Activated T-cell treated with anti-CD3 and anti-CD28 coated beads, Interleukin-2, amount 50 U/mL, for 4 hours (primary cell): ENCODE measurements around the gene IRGM. TPM values are rescaled to one million over a fixed set of nuclear protein-coding genes. Genes with fewer than 3 reads are reported as not detected.
"Not testable (repeated sequence)": the region's sequence is repeated elsewhere in the genome, so short reads cannot be mapped to it uniquely, and the experiment has no call there.

Experiments used
- ATAC-seq, 2 donors: fragments of 200-7000 bp; cut with Tn5 transposase; one replicate each; pipeline ENCODE4 v1.10.0; 2021
- DNase-seq: peaks from one replicate; pipeline ENCODE4 v3.0.0-alpha.2; 2020
- H3K27me3 Mint-ChIP-seq: one replicate; pipeline ENCODE4 v1.8.0; 2021; ENCODE audit warnings: low read depth, mixed read lengths
- H3K36me3 Mint-ChIP-seq: one replicate; pipeline ENCODE4 v1.8.0; 2022; ENCODE audit warnings: mixed read lengths; ENCODE audit not compliant: insufficient read depth
- H3K4me1 Mint-ChIP-seq: one replicate; pipeline ENCODE4 v1.8.0; 2021; ENCODE audit warnings: low read depth, mixed read lengths
- H3K4me3 Mint-ChIP-seq: one replicate; pipeline ENCODE4 v1.8.0; 2021; ENCODE audit warnings: mild to moderate bottlenecking, moderate library complexity, mixed read lengths
- H3K9me3 Mint-ChIP-seq: one replicate; pipeline ENCODE4 v1.8.0; 2021; ENCODE audit warnings: mixed read lengths
- total RNA-seq, 3 donors: library from RNA; stranded (reverse); gene quantifications; one replicate each; pipeline ENCODE4 v1.2.1, GENCODE V29; 2021

The IRGM gene
- total RNA-seq, 3 donors from 2014 or later = 0.60 to 1.1 (median 1.1) TPM

DNA sequence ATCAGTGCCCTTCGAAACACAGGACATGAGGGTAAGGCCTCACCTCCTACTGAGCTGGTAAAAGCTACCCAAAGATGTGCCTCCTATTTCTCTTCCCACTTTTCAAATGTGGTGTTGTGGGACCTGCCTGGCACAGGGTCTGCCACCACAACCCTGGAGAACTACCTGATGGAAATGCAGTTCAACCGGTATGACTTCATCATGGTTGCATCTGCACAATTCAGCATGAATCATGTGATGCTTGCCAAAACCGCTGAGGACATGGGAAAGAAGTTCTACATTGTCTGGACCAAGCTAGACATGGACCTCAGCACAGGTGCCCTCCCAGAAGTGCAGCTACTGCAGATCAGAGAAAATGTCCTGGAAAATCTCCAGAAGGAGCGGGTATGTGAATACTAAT lies 1.9 kb downstream of the IRGM start:
- H3K4me1 Mint-ChIP-seq = peaks cover 22% of the 10 kb centered on the region
- H3K27me3 Mint-ChIP-seq = no peaks in the 10 kb centered on the region
- no peaks in the 10 kb centered on the region for H3K9me3 Mint-ChIP-seq
- ATAC-seq = no peak
- DNase-seq = no peak
- H3K4me3 Mint-ChIP-seq = no peak overlapping the region
- H3K36me3 Mint-ChIP-seq = no peaks in the 10 kb centered on the region

DNA sequence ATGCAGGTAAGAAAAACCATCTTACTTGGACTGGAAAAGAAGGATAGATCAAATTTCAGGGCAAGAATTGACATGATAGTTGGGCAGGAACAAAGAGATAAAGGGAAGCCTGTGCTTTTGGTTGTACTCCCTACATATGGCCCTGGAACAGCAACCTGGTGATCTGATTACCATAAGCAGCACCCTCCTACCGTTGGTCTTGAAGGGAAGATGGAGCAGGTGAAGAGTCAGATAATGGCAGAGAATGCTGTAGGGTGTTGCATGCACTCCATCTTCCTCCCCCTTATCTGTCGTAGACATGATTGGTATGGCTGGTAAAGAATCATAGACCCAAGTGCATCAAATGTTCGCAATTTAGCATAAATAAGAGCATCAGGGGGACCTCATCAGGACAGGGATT lies 4.7 kb downstream of the IRGM start:
- Mint-ChIP-seq H3K4me3 (no peak overlapping the region), H3K27me3 (no peaks in the 10 kb centered on the region), H3K9me3 (no peaks in the 10 kb centered on the region), H3K4me1 (peaks cover 25% of the 10 kb centered on the region), H3K36me3 (peaks cover 1% of the 10 kb centered on the region)
- DNase-seq (no peak), ATAC-seq (no peak)

DNA sequence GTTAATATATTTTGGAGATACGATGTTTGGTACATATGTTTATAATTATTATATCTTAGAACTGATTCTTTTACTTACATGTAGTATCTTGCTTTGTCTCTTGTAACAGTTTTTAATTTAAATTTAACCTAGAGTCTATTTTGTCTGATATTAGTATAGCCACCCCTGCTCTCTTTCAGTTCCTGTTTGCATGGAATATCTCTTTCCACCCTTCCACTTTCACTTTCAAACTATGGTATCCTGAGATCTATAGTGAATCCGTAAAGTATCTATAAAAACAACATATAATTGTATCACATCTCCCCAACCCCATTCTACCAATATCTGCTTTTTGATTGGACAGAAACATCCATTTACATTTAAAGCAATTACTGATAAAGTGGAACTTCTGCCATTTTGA lies 7.2 kb downstream of the IRGM start:
- Mint-ChIP-seq H3K9me3 (no peaks in the 10 kb centered on the region), H3K27me3 (no peaks in the 10 kb centered on the region), H3K4me1 (peaks cover 9% of the 10 kb centered on the region), H3K4me3 (peak overlapping the region; percentile 60), H3K36me3 (peaks cover 1% of the 10 kb centered on the region)
- no peak for ATAC-seq
- no peak for DNase-seq

DNA sequence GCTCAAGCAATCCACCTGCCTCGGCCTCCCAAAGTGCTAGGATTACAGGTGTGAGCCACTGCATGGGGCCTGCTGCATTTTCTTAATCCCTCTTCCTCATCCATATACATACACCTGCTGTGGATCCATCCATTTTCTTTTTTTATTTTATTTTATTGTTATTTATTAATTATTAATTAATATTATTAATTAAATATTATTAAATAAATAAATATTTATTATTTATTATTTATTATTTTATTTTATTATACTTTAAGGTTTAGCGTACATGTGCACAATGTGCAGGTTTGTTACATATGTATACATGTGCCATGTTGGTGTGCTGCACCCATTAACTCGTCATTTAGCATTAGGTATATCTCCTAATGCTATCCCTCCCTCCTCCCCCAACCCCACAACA lies 10.4 kb downstream of the IRGM start:
- not testable (repeated sequence) for H3K36me3 Mint-ChIP-seq, H3K9me3 Mint-ChIP-seq, H3K4me3 Mint-ChIP-seq, DNase-seq, H3K27me3 Mint-ChIP-seq, H3K4me1 Mint-ChIP-seq, ATAC-seq

DNA sequence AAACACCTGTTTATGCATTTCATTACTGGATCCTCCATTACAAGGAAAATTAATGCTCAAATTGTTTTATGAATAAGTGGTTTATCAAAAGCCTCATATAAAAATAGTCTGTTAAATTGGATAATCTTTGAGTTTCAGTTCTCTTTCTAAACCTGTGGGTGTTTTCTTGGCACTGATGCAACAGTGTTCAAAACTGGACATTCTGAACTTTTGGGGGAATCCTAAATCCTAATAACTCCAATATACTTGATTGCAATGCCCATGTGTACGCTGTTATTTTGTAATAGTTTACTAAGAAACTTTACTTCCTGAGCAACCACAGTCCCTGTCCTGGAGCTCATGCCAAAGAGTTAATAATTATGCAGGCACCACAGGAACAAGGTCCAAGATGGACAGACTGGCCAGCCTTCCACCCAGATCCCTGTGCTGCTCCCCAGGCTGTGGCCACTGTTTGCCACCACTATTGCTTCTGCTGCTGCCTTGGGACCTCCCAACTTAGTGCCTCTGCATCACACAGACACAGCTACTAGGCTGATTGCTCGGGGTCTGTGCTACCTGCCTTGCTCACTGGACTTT lies 14.0 kb downstream of the IRGM start:
- H3K36me3 Mint-ChIP-seq = peaks cover 9% of the 10 kb centered on the region

DNA sequence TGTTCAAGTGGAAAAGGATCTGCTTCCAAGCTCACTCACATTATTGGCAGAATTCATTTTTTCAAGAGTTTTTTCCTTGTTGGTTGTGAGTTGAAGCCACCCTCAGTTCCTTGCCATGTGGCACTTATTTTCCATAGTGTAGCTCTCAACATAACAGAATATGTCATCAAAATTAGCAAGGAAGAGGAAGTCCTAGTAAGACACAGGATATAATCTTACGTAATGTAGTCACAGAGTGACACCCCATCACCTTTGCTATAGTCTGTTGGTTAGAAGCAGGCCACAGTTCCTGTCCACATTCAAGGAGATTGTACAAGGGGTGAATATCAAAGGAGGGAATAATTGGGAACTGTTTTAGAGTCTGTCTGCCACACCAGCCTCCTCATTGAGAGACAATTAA lies 15.7 kb downstream of the IRGM start:
- Mint-ChIP-seq H3K27me3 (peaks cover 7% of the 10 kb centered on the region), H3K4me3 (no peak overlapping the region), H3K4me1 (no peaks in the 10 kb centered on the region), H3K36me3 (peaks cover 9% of the 10 kb centered on the region), H3K9me3 (peaks cover 32% of the 10 kb centered on the region)
- DNase-seq (no peak), ATAC-seq (no peak)

More for the DNA sequence above, 14.0 kb downstream of the IRGM start:
- peaks cover 27% of the 10 kb centered on the region for H3K9me3 Mint-ChIP-seq
- DNase-seq = no peak
- peaks cover 7% of the 10 kb centered on the region for H3K27me3 Mint-ChIP-seq
- H3K4me1 Mint-ChIP-seq = no peaks in the 10 kb centered on the region
- no peak overlapping the region for H3K4me3 Mint-ChIP-seq
- ATAC-seq = no peak

DNA sequence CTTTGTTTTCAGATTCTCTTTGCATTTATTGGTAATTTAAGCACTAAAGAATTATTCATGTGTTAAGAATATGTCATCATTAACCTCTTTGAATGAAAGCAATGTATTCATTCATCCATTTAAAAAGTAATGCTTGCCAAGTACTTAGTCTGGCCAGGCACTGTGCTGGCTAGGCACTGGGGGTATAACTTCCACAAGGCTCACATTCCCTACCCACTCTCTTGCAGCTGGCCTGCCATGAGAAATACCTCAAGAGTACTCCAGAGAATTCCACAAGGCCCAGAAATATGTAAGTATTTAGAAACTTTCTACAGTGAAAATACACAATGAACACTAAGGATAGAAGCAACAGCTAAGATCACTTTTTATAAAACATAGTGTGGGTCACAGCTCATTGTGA lies 33.0 kb downstream of the IRGM start:
- H3K36me3 Mint-ChIP-seq = peaks cover 7% of the 10 kb centered on the region
- H3K27me3 Mint-ChIP-seq = no peaks in the 10 kb centered on the region
- no peak for DNase-seq
- no peak for ATAC-seq
- H3K4me1 Mint-ChIP-seq = no peaks in the 10 kb centered on the region
- H3K9me3 Mint-ChIP-seq = peaks cover 36% of the 10 kb centered on the region
- H3K4me3 Mint-ChIP-seq = no peak overlapping the region

DNA sequence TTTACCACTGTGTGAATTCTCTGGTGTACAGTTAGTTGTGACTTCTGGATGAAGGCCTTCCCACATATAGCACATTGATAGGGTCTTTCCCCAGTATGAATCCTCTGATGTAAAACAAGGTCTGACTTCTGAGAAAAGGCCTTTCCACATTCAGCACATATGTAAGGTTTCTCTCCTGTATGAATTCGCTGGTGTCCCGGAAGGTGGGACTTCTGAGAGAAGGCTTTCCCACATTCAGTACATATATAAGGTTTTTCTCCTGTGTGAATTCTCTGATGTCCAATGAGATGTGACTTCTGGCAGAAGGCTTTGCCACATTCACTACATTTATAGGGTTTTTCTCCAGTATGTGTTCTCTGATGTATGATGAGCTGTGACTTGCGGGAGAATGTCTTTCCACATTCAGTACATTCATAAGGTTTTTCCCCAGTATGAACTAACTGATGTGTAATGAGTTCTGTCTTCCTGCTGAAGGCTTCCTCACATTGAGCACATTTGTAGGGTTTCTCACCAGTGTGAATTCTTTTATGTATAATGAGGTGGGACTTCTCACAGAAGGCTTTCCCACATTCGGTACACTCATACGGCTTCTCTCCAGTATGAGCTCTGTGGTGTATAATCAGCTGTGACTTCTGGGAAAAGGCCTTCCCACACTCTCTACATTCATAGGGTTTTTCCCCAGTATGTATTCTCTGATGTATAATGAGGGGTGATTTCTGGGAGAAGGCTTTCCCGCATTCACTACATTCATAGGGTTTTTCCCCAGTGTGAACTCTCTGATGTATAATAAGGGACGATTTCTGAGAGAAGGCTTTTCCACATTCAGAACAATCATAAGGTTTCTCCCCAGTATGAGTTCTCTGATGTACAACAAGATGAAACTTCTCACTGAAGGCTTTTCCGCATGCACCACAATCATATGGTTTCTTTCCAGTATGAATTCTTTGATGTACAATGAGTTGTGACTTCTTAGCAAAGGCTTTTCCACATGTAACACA lies 49.4 kb downstream of the IRGM start:
- peaks cover 85% of the 10 kb centered on the region for H3K9me3 Mint-ChIP-seq
- H3K4me3 Mint-ChIP-seq = no peak overlapping the region
- H3K4me1 Mint-ChIP-seq = no peaks in the 10 kb centered on the region
- H3K36me3 Mint-ChIP-seq = peaks cover 35% of the 10 kb centered on the region
- DNase-seq (no peak), ATAC-seq (no peak)
- H3K27me3 Mint-ChIP-seq = no peaks in the 10 kb centered on the region

Other genes with a start within 250 kb of the IRGM start
- gene SYNPO, start 205.9 kb upstream of the IRGM start, total RNA-seq = 1 to 10 TPM in 1 of 3 donors, under 1 TPM in 2; 0.56 to 1.4 (median 0.79) TPM
- under 1 TPM in 2 of 3 donors, not detected in 1; 0.21 to 0.86 TPM for gene MYOZ3, start 185.3 kb upstream of the IRGM start, total RNA-seq
- 10 to 100 TPM; 81.6 to 92.7 (median 86.5) TPM for gene RBM22, start 145.5 kb upstream of the IRGM start, total RNA-seq
- 10 to 100 TPM; 35.9 to 42.2 (median 38.6) TPM for gene DCTN4, start 87.5 kb upstream of the IRGM start, total RNA-seq
- gene SMIM3, start 67.8 kb upstream of the IRGM start, total RNA-seq = 1 to 10 TPM; 6.8 to 8.5 (median 7.4) TPM
- 1 to 10 TPM; 1.8 to 3.6 (median 2.1) TPM for gene ZNF300, start 58.5 kb downstream of the IRGM start, total RNA-seq
- 1 to 10 TPM in 2 of 3 donors, under 1 TPM in 1; 0.47 to 1.1 (median 1.0) TPM for gene GPX3, start 174.1 kb downstream of the IRGM start, total RNA-seq
- 100 to 1,000 TPM; 199 to 329 (median 211) TPM for gene TNIP1, start 234.5 kb downstream of the IRGM start, total RNA-seq